Activated T-cell treated with anti-CD3 and anti-CD28 coated beads, Interleukin-2, amount 50 U/mL, for 72 hours (primary cell): ENCODE results near the gene NDUFA5. TPM values are rescaled to one million over a fixed set of nuclear protein-coding genes. Genes with fewer than 3 reads are reported as not detected.
"Not testable (repeated sequence)": the region's sequence is repeated elsewhere in the genome, so short reads cannot be mapped to it uniquely, and the experiment has no call there.

ENCODE experiments used
- ATAC-seq, 2 donors: fragments of 150-1000 bp; cut with Tn5 transposase; replicated peaks in 1 of 2; 2 replicates each; pipeline ENCODE4 v1.10.0; 2021; ENCODE audit warnings: moderate library complexity in 2 of 2, mild to moderate bottlenecking in 1 of 2
- DNase-seq, 2 donors: peaks; one replicate each; pipeline ENCODE4 v3.0.0; 2021 to 2022; ENCODE audit warnings: mixed read lengths in 1 of 2
- H3K27ac Mint-ChIP-seq: one replicate; pipeline ENCODE4 v1.8.0; 2022; ENCODE audit warnings: mild to moderate bottlenecking, moderate library complexity, mixed read lengths
- H3K27me3 Mint-ChIP-seq: one replicate; pipeline ENCODE4 v1.8.0; 2022; ENCODE audit warnings: low read depth, mixed read lengths
- H3K36me3 Mint-ChIP-seq, 2 donors: one replicate each; pipeline ENCODE4 v1.8.0; 2022; ENCODE audit warnings: mixed read lengths in 2 of 2, mild to moderate bottlenecking in 1 of 2; ENCODE audit not compliant: insufficient read depth in 2 of 2
- H3K4me1 Mint-ChIP-seq: one replicate; pipeline ENCODE4 v1.8.0; 2022; ENCODE audit warnings: low read depth, mixed read lengths
- H3K4me3 Mint-ChIP-seq, 2 donors: one replicate each; pipeline ENCODE4 v1.8.0; 2022; ENCODE audit warnings: mild to moderate bottlenecking in 2 of 2, mixed read lengths in 2 of 2, moderate library complexity in 2 of 2
- H3K9me3 Mint-ChIP-seq, 2 donors: one replicate each; pipeline ENCODE4 v1.8.0; 2022; ENCODE audit warnings: mixed read lengths in 2 of 2
- total RNA-seq, 2 donors: library from RNA; stranded (reverse); gene quantifications; one replicate each; pipeline ENCODE4 v1.2.3, GENCODE V29; 2022

Gene NDUFA5
- total RNA-seq, 2 donors from 2014 or later, result 48.4 to 57.5 TPM

GRCh38 chr7:123573896-123574467, 16.4 kb upstream of the NDUFA5 start:
- Mint-ChIP-seq H3K4me3 (no peak overlapping the region), H3K36me3 (no peaks in the 10 kb centered on the region), H3K27ac (no peak overlapping the region), H3K9me3 (no peaks in the 10 kb centered on the region), H3K4me1 (no peaks in the 10 kb centered on the region), H3K27me3 (peaks cover 9% of the 10 kb centered on the region)
- ATAC-seq (no peak), DNase-seq (no peak)

- H3K4me1 Mint-ChIP-seq, result no peaks in the 10 kb centered on the region
- H3K9me3 Mint-ChIP-seq, result no peaks in the 10 kb centered on the region
- no peak overlapping the region for H3K4me3 Mint-ChIP-seq
- no peak for DNase-seq
- peaks cover 3% of the 10 kb centered on the region for H3K27me3 Mint-ChIP-seq
- no peak overlapping the region for H3K27ac Mint-ChIP-seq
- ATAC-seq, result no peak
- H3K36me3 Mint-ChIP-seq, result no peaks in the 10 kb centered on the region
Measured at GRCh38 chr7:123573341-123573740, 15.7 kb upstream of the NDUFA5 start.

DNA sequence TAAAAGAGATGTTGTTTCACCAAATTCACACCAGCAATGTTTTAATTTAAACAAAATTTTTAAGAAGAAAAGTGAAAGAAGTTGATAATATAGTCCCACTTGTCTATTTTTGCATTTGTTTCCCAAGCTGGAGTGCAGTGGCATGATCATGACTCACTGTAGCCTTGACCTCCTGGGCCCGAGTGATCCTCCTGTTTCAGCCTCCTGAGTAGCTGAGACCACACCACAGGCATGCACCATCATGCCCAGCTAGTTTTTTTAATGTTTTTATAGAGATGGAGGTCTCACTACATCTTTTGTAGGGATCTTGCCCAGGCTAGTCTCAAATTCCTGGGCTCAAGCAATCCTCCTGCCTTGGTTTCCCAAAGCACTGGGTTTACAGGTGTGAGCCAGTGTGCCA, 14.1 kb upstream of the NDUFA5 start:
- DNase-seq, result no peak
- H3K27me3 Mint-ChIP-seq, result peaks cover 5% of the 10 kb centered on the region
- no peak for ATAC-seq
- H3K4me3 Mint-ChIP-seq, result no peak overlapping the region
- no peaks in the 10 kb centered on the region for H3K9me3 Mint-ChIP-seq
- no peaks in the 10 kb centered on the region for H3K4me1 Mint-ChIP-seq
- H3K27ac Mint-ChIP-seq, result no peak overlapping the region
- no peaks in the 10 kb centered on the region for H3K36me3 Mint-ChIP-seq

GRCh38 chr7:123571187-123571586, 13.6 kb upstream of the NDUFA5 start:
- Mint-ChIP-seq H3K27ac (no peak overlapping the region), H3K4me1 (no peaks in the 10 kb centered on the region), H3K36me3 (no peaks in the 10 kb centered on the region), H3K9me3 (no peaks in the 10 kb centered on the region), H3K27me3 (peaks cover 5% of the 10 kb centered on the region), H3K4me3 (no peak overlapping the region)
- ATAC-seq, result no peak
- DNase-seq, result no peak

- H3K27ac Mint-ChIP-seq, result no peak overlapping the region
Measured at GRCh38 chr7:123570390-123571182, 13.0 kb upstream of the NDUFA5 start.

DNA sequence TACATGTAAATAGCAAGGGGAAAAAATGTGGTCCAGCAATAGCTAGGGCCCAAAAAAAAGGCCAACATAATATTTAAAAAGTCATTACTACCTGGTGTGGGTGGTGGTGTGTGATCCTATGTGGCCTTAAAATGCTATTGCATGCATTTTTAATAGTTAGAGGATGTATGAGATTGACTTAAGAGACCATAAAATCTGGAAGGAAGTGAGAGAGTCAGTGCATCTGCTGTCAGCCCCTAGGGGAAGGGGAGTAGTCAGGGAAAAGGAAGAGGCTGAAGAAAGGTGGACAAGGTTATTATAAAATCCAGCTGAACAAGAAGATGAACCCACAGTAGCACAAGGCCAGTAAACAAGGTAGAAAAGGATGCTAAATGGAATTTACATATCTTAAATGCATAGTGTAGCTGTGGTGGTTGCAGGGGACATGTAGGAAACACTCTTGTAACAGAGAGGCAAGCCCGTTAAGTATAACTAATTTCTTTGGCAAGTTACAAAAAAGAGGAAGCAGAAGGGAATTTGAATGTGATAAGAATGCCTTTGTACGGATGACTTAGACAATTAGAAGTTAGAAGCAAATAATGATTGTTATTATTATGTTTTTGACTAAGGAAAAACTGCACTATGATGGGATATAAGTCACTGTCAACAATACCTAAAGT, 11.9 kb upstream of the NDUFA5 start:
- no peak for ATAC-seq
- Mint-ChIP-seq H3K9me3 (no peaks in the 10 kb centered on the region), H3K4me1 (no peaks in the 10 kb centered on the region)

More at GRCh38 chr7:123570390-123571182, 13.0 kb upstream of the NDUFA5 start:
- ATAC-seq (no peak), DNase-seq (no peak)
- Mint-ChIP-seq H3K27me3 (peaks cover 5% of the 10 kb centered on the region), H3K9me3 (no peaks in the 10 kb centered on the region), H3K4me1 (no peaks in the 10 kb centered on the region), H3K4me3 (no peak overlapping the region), H3K36me3 (no peaks in the 10 kb centered on the region)

DNA sequence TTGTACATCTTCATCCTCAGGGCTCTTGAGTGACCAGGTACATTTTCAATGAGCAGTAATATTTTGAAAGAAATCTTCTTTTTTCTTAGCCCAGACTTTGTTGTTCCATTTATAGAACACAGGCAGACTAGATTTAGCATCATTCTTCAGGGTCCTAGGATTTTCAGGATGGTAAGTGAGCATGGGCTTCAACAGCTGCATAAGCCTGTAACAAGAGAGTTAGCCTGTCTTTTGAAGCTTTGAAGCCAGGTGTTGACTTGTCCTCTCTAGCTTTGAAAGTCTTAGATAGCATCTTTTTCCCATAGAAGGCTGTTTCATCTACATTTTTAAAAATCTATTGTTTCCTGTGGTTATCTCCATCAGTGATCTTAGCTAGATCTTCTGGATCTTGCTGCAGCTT, 4.5 kb upstream of the NDUFA5 start:
- no peaks in the 10 kb centered on the region for H3K4me1 Mint-ChIP-seq
- DNase-seq, result no peak
- H3K27ac Mint-ChIP-seq, result no peak overlapping the region
- no peak for ATAC-seq
- no peaks in the 10 kb centered on the region for H3K36me3 Mint-ChIP-seq
- peaks cover 4% of the 10 kb centered on the region for H3K27me3 Mint-ChIP-seq
- no peaks in the 10 kb centered on the region for H3K9me3 Mint-ChIP-seq
- H3K4me3 Mint-ChIP-seq, result no peak overlapping the region

More for the DNA sequence above, 11.9 kb upstream of the NDUFA5 start:
- no peak for DNase-seq
- no peak overlapping the region for H3K4me3 Mint-ChIP-seq
- no peak overlapping the region for H3K27ac Mint-ChIP-seq
- peaks cover 5% of the 10 kb centered on the region for H3K27me3 Mint-ChIP-seq
- H3K36me3 Mint-ChIP-seq, result no peaks in the 10 kb centered on the region

DNA sequence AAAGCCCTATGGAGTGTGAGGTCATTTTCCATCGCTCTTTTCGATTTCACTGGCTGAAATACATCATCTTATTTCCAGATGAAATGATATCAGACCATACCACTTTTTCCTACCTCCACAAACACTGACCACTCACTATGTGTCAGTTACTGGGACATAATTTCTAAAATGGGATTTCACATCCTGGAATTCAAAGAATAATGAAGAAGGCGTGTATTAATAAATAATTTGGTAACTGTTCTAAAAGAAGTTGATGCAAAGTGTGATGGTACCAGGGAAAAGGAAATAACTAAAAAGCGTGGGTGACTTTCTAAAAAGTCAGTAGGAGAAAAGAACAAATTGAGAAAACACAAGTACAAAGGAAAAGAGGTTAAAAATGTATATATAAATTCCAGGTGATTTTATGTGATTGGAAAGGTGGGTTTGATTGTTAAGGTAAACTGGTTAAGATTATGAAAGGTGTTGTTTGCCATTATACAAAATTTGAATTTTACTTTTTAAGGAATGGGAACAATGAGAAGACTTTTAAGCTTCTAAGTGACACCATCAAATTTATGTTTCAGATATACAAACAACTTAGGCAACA, 764 bp upstream of the NDUFA5 start:
- H3K36me3 Mint-ChIP-seq, result peaks cover 0 to 3% of the 10 kb centered on the region in 2 donors
- H3K4me3 Mint-ChIP-seq, result no peak overlapping the region
- ATAC-seq (no peak), DNase-seq (no peak)
- no peak overlapping the region for H3K27ac Mint-ChIP-seq
- peaks cover under 1% of the 10 kb centered on the region for H3K4me1 Mint-ChIP-seq
- H3K9me3 Mint-ChIP-seq, result no peaks in the 10 kb centered on the region
- H3K27me3 Mint-ChIP-seq, result no peaks in the 10 kb centered on the region

DNA sequence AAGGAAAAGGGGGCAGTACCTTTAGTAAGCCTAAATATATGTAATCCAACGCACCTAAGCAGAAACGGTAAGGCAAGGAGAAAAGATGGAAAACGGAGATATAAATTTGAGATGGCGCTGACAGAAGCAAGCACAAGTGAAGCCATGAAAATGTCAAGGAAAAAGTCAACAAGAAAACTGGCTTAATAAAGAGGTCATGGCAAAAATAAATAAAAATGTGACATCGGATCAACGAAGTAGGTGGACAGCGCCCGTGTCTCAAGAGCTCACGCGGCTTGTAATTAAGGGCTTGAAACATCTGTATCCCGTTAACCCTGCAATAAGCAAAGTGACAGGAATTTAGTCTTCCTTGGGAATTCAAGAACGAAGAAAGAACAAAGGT, 611 bp downstream of the NDUFA5 start:
- no peaks in the 10 kb centered on the region for H3K9me3 Mint-ChIP-seq
- no peak for DNase-seq
- no peak overlapping the region for H3K4me3 Mint-ChIP-seq
- no peak for ATAC-seq
- H3K27me3 Mint-ChIP-seq, result no peaks in the 10 kb centered on the region
- no peak overlapping the region for H3K27ac Mint-ChIP-seq
- peaks cover 7 to 11% of the 10 kb centered on the region in 2 donors for H3K36me3 Mint-ChIP-seq
- H3K4me1 Mint-ChIP-seq, result peaks cover 6% of the 10 kb centered on the region

GRCh38 chr7:123555484-123555883, 2.1 kb downstream of the NDUFA5 start:
- no peak overlapping the region for H3K4me3 Mint-ChIP-seq
- H3K27me3 Mint-ChIP-seq, result no peaks in the 10 kb centered on the region
- no peak for DNase-seq
- peaks cover 7 to 11% of the 10 kb centered on the region in 2 donors for H3K36me3 Mint-ChIP-seq
- ATAC-seq, result no peak
- H3K9me3 Mint-ChIP-seq, result no peaks in the 10 kb centered on the region
- peaks cover 6% of the 10 kb centered on the region for H3K4me1 Mint-ChIP-seq
- H3K27ac Mint-ChIP-seq, result no peak overlapping the region

- ATAC-seq (no peak), DNase-seq (no peak)
- Mint-ChIP-seq H3K4me1 (peaks cover 6% of the 10 kb centered on the region), H3K36me3 (peaks cover 7 to 23% of the 10 kb centered on the region in 2 donors), H3K9me3 (no peaks in the 10 kb centered on the region), H3K27me3 (no peaks in the 10 kb centered on the region), H3K4me3 (no peak overlapping the region), H3K27ac (no peak overlapping the region)
Measured at GRCh38 chr7:123553159-123553558, 4.5 kb downstream of the NDUFA5 start.

DNA sequence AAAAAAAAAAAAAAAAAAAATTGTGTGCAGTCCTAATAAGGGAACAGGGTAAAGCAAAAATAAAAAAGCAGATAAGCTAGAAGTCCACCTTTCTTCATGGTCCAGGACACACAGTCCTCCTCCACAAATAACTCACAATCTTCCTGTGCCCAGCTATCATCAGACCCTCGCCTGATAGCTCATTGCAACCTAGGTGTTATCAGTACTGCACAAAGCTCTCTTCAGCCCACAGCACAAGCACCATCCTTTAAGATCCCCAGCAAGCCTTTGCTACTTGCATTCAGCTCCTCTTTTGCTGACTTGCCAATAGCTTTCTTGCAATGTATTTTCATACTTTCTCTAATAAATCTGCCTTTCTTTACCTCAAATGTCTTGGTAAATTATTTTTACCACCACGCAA, 5.0 kb downstream of the NDUFA5 start:
- DNase-seq (no peak), ATAC-seq (no peak)
- Mint-ChIP-seq H3K9me3 (no peaks in the 10 kb centered on the region), H3K4me3 (no peak overlapping the region), H3K4me1 (peaks cover 6% of the 10 kb centered on the region), H3K27ac (no peak overlapping the region), H3K27me3 (no peaks in the 10 kb centered on the region), H3K36me3 (peaks cover 7 to 24% of the 10 kb centered on the region in 2 donors)

- H3K27me3 Mint-ChIP-seq, H3K27ac Mint-ChIP-seq, H3K9me3 Mint-ChIP-seq, ATAC-seq, DNase-seq, H3K4me3 Mint-ChIP-seq: not testable (repeated sequence)
- H3K4me1 Mint-ChIP-seq, result peaks cover 10% of the 10 kb centered on the region
- peaks cover 7 to 24% of the 10 kb centered on the region in 2 donors for H3K36me3 Mint-ChIP-seq
Measured at GRCh38 chr7:123552134-123552533, 5.5 kb downstream of the NDUFA5 start.
